Activated naive CD8-positive, alpha-beta T cell (primary cell): ENCODE results near the gene RNF19B.
"Not testable (repeated sequence)": the region's sequence is repeated elsewhere in the genome, so short reads cannot be mapped to it uniquely, and the experiment has no call there.

Experiments used
- H3K27ac Mint-ChIP-seq: one replicate; pipeline ENCODE4 v1.8.0; 2021; ENCODE audit warnings: mixed read lengths
- H3K27me3 Mint-ChIP-seq: one replicate; pipeline ENCODE4 v1.8.0; 2021; ENCODE audit warnings: mixed read lengths
- H3K36me3 Mint-ChIP-seq: one replicate; pipeline ENCODE4 v1.8.0; 2021; ENCODE audit warnings: mixed read lengths
- H3K4me1 Mint-ChIP-seq: one replicate; pipeline ENCODE4 v1.8.0; 2021; ENCODE audit warnings: low read depth, mixed read lengths
- H3K4me3 Mint-ChIP-seq: one replicate; pipeline ENCODE4 v1.8.0; 2021; ENCODE audit warnings: mild to moderate bottlenecking, mixed read lengths
- H3K9me3 Mint-ChIP-seq: one replicate; pipeline ENCODE4 v1.8.0; 2021; ENCODE audit warnings: low read depth, mixed read lengths

RNF19B gene

DNA sequence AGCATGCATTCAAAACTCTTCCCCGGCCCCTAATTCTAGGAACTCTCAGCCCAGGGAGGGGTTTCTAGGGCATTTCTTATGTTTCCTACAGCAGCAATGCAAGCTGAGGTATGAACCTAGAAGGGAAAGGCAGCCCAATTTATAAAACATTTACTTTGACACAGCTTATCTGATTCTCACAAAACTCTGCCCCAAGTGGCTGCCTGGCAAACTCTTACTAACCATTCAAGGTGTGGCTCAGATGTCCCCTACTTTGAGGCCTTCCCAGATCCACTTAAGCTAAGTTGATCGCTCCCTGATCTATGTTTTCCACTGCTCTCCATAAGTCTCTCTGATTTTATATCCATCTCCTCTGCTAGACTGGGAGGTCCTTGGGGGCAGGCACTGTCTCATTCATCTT lies 36.7 kb upstream of the RNF19B start:
- Mint-ChIP-seq H3K36me3 (peaks cover 3% of the 10 kb centered on the region), H3K4me3 (no peak overlapping the region), H3K4me1 (peaks cover 25% of the 10 kb centered on the region), H3K27ac (peak overlapping the region; percentile 13), H3K27me3 (no peaks in the 10 kb centered on the region), H3K9me3 (no peaks in the 10 kb centered on the region)

DNA sequence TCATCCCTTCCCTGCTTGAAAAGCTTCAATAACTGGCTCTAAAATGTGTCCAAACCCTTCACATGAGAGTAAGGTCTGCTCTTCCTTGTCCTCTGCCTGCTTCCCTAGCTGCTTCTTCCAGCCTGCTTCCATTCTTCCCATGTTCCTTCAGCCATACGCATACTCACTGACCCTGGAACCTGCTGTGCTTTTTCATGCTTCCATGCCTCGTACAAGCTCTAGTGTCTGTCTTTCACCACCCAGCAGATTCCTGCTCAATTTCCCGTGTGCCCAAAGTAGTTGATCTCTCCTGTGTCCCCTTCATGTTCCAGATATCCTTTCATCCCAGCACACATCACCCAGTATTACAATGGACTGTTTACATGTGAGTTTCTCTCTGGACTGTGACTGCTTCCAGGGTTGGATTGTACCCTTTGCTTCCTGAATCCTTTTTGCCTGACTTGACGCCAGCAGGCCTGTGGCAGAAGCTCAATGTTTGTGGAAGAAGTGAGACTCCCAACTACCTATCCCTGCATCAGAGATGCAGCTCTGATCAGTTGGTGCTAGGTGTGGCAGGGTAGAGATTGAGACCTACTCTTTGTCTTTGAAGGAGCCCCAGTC lies 35.9 kb upstream of the RNF19B start:
- H3K27ac Mint-ChIP-seq = peak overlapping the region; percentile 72
- H3K36me3 Mint-ChIP-seq = peaks cover 3% of the 10 kb centered on the region
- H3K4me3 Mint-ChIP-seq = no peak overlapping the region
- no peaks in the 10 kb centered on the region for H3K9me3 Mint-ChIP-seq
- no peaks in the 10 kb centered on the region for H3K27me3 Mint-ChIP-seq
- peaks cover 23% of the 10 kb centered on the region for H3K4me1 Mint-ChIP-seq

DNA sequence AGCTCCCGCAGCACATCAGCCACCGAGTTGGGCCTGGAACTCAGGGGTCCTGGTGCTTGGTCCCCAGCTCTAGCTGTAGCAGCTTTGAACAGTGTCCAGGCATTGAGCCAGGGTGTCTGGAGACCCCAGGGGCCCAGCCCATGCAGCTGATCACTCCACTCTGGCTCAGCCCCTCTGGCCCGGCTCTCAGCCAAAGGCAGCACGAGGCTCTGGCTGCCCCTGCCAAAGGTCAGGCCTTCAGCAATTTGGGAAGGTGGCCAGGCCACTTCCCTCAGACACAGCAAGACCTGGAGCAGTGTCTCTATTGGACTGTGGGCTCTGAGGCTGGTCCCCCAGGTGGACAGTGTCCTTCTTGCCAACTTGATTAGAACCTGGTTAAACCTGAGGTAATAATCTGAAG lies 34.4 kb upstream of the RNF19B start:
- Mint-ChIP-seq H3K27me3 (no peaks in the 10 kb centered on the region), H3K27ac (no peak overlapping the region), H3K36me3 (peaks cover 3% of the 10 kb centered on the region), H3K4me1 (peaks cover 15% of the 10 kb centered on the region), H3K9me3 (no peaks in the 10 kb centered on the region), H3K4me3 (no peak overlapping the region)

DNA sequence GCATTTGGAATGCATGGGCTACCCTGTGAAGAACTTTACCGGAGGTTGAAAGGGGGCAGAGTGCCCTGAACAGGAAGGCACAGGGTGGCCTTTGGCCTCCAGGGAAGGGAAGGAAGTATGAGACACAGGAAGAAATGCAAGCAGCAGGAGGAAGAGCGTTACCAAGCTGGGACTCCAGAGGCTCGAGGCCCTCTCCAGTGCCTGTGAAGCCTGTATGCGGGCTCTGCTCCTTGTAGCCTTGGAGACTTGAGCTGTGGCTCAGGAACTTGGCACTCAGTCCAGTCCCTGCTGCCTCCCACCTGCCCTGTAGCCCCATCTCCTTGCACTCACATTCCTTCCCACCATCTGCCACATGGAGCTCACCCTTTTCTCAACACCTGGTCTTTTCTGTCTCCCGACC lies 33.5 kb upstream of the RNF19B start:
- H3K36me3 Mint-ChIP-seq = peaks cover 3% of the 10 kb centered on the region
- no peaks in the 10 kb centered on the region for H3K9me3 Mint-ChIP-seq
- peaks cover 16% of the 10 kb centered on the region for H3K4me1 Mint-ChIP-seq
- peak overlapping the region; percentile 64 for H3K27ac Mint-ChIP-seq
- no peaks in the 10 kb centered on the region for H3K27me3 Mint-ChIP-seq
- H3K4me3 Mint-ChIP-seq = no peak overlapping the region

DNA sequence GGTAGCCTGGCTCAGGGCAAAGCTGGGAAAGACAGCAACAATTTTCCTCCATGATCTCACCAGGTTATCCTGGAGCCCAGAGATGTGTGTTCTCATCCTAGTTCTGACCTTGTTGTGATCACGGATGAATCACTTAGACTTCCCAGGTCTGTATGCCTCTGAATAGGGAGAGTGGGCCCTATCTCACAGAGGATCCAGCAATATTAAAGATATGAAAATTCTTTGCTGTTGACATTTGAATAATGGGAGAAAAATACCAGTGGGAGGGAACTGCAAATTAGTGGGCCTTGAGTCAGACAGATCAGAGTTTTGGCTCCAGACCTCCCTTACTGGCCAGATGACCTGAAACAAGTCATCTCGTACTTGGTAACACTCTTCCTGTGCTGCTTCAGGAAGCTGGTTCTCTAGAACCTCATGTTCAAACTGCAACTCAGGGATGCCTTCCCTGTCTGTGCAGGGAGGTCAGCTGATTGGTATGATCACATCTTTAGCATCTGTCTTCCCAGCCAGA lies 32.8 kb upstream of the RNF19B start:
- no peak overlapping the region for H3K27ac Mint-ChIP-seq
- H3K27me3 Mint-ChIP-seq = no peaks in the 10 kb centered on the region
- peaks cover 22% of the 10 kb centered on the region for H3K4me1 Mint-ChIP-seq
- H3K4me3 Mint-ChIP-seq = no peak overlapping the region
- H3K36me3 Mint-ChIP-seq = peaks cover 3% of the 10 kb centered on the region
- no peaks in the 10 kb centered on the region for H3K9me3 Mint-ChIP-seq

DNA sequence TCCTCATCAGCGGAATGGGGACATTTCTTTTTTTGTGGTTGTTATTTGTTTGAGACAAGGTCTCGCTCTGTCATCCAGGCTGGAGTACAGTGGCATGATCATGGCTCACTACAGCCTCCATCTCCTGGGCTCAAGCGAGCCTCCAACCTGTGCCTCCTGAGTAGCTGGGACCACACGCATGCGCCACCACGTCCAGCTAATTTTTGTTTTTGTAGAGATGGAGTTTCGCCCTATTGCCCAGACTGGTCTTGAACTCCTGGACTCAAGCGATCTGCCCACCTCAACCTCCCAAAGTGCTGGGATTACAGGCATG lies 28.7 kb upstream of the RNF19B start:
- H3K9me3 Mint-ChIP-seq, H3K27ac Mint-ChIP-seq, H3K36me3 Mint-ChIP-seq, H3K27me3 Mint-ChIP-seq, H3K4me3 Mint-ChIP-seq: not testable (repeated sequence)
- peaks cover 36% of the 10 kb centered on the region for H3K4me1 Mint-ChIP-seq

DNA sequence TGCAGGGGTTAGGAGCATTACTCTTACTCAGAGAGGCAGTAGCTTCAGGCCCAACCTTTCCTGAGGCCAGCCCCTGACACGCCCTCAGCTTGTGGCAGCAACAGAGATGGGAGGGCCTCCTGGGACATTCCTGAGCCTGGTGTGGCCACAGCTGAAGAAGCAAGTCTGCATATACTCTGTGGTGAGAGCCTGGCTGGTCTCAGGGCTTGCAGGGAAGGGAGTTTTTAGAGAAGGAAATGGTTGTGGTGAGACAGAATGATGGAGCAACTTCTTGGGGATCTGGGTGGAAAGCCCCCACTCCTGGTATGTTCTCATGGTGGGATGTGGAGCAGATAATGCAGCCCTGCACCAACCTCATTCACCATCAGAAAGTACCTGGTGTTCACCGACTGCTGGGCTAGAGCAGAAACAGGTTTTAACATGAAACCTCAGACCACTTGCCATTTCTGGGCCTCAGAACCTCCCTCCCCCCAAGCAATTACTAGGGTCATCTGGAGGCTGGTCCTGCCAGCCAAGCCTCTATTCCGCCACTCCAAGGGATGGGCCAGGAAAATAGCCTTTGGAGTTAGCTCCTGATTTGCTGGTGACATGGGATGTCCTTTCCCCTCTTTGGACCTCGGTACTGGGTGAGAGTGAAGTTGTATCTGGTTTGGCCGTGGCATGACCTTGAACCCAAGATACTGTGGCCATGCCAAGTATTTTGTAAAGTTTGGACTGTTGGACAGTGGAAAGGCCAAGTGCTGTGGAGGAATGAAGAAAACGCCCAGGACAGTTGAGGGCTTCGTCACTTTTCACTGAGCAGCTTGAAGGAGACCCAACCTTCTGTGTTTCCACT lies 28.1 kb upstream of the RNF19B start:
- no peaks in the 10 kb centered on the region for H3K9me3 Mint-ChIP-seq
- H3K4me1 Mint-ChIP-seq = peaks cover 30% of the 10 kb centered on the region
- H3K36me3 Mint-ChIP-seq = no peaks in the 10 kb centered on the region

DNA sequence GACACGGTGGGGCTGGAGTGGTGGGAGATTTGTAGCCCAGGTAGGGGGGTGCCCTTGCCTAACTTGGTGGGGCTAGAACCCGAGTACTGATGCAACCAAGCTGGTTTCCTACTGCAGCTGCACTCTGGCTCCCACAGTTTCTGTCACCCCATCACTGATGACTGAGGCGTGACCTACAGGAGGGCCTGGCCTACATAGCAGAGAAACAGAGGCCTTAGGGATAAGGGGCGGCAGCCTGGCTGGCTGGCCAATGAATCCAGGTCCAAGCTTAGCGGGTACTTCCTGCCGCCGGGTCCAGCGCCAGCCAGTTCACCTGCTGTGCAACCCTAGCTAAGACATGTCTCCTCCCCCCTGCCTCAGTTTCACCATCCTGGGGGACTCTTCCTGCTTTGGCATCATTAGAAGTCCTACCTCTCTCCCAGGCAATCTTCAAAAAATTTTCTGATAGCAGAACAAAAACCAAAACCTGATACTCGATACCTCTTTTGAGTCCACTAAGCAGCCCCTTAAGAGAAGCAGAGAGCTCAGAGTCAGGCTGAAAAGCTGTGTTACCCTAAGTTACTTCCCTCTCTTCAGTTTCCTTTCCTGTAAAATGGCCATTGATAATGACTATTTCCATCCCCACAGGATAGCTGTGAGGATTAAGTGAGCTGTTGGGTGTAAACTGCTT lies 27.3 kb upstream of the RNF19B start:
- Mint-ChIP-seq H3K27me3 (no peaks in the 10 kb centered on the region), H3K4me3 (peak overlapping the region; percentile 5), H3K9me3 (no peaks in the 10 kb centered on the region), H3K4me1 (peaks cover 27% of the 10 kb centered on the region), H3K36me3 (no peaks in the 10 kb centered on the region), H3K27ac (peak overlapping the region; percentile 37)

More for the DNA sequence above, 28.1 kb upstream of the RNF19B start:
- Mint-ChIP-seq H3K27ac (peak overlapping the region; percentile 37), H3K4me3 (peak overlapping the region; percentile 5), H3K27me3 (no peaks in the 10 kb centered on the region)

DNA sequence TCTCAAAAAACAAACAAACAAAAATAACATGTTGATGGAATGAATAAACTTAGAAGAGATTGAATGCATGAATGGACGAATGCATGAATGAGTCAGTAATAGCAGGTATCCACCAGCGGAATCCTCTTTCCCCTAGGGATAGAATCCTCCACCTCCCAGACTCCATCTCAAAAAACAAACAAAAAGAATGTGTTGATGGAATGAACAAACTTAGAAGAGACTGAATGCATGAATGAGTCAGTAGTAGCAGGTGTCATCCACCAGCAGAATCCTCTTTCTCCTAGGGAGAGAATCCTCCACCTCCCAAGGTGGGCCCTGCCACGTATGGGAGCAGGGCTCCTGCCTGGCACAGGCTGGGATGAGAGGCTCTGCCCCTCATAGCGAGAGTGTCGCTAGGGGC lies 26.8 kb upstream of the RNF19B start:
- Mint-ChIP-seq H3K4me3 (no peak overlapping the region), H3K9me3 (no peaks in the 10 kb centered on the region), H3K36me3 (no peaks in the 10 kb centered on the region), H3K27ac (no peak overlapping the region), H3K27me3 (no peaks in the 10 kb centered on the region), H3K4me1 (peaks cover 27% of the 10 kb centered on the region)

DNA sequence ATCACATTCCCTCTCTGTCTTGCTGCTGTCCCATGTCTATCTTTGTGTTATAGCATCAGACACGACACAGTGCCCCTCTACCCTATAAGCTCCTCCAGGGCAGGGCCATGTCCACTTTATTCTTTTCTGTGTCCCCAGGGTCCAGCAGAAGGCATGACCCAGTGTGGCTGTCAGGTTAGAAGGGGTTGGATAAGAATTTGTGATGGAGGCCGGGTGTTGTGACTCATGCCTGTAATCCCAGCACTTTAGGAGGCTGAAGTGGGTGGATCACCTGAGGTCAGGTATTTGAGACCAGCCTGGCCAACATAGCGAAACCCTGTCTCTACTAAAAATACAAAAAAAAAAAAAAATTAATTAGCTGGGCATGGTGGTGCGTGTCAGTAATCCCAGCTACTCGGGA lies 26.3 kb upstream of the RNF19B start:
- Mint-ChIP-seq H3K27me3 (no peaks in the 10 kb centered on the region), H3K4me1 (peaks cover 27% of the 10 kb centered on the region), H3K27ac (peak overlapping the region; percentile 46), H3K4me3 (no peak overlapping the region), H3K9me3 (no peaks in the 10 kb centered on the region), H3K36me3 (no peaks in the 10 kb centered on the region)

DNA sequence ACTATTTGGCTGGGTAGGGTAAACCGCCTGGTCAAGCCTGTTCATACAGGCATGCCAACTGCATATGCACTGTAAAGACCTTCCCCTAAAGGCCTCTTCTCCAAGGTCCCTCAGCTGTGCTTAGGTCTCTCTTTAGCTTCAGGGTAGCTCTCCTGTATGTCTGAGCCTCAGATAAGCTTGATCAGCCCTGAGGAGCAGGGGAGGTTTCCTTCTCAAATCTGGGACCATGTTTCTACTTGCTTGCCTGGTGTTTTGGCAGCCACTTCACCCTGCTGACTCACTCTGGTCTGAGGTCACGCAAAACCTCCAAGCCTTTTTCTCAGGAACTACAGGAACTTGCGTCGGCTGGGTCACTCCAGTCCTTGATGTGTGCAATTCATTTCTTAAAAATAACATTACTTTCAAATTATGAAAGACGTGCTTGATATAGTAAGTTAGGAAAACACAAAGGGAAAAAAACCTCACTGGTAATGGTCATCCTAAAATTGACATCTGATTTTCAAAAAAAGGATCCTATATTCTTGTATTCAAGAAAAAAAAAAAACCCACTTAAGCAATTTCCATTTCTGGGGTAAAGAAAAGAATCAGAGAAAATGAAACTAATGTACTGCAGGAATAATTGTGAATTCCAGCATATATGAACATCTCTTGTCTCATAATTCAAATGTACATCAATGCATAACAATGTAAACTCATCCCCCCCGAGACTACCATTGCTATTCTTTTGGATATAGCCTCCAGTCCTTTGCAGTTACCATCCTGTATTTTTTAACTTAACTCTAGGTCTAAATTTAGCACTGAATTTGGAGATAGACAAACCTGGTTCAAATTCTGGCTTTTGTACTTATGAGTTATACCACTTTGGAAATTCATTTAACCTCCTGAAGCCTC lies 24.8 kb upstream of the RNF19B start:
- Mint-ChIP-seq H3K36me3 (no peaks in the 10 kb centered on the region), H3K27me3 (no peaks in the 10 kb centered on the region), H3K27ac (peak overlapping the region; percentile 37), H3K4me1 (peaks cover 29% of the 10 kb centered on the region), H3K9me3 (no peaks in the 10 kb centered on the region), H3K4me3 (peak overlapping the region; percentile 6)

DNA sequence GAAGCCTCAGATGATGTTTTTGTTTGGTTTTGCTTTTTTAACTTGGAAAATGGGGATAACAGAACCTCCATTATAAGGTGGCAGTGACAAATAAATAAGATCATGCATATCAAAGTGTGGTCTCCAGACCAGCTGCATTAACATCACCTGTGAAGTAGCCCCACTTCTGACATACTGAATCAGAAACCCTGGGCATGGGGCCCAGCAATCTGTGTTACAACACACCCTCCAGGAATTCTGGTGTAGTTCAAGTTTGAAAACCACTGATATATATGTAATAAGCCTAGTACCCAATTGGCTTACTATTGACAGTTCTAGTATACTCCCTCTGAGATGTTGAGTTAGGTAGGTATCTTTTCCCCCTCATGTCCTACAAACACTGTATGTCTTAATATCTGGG lies 24.1 kb upstream of the RNF19B start:
- no peaks in the 10 kb centered on the region for H3K27me3 Mint-ChIP-seq
- no peak overlapping the region for H3K27ac Mint-ChIP-seq
- H3K4me1 Mint-ChIP-seq = peaks cover 31% of the 10 kb centered on the region
- H3K36me3 Mint-ChIP-seq = no peaks in the 10 kb centered on the region
- no peaks in the 10 kb centered on the region for H3K9me3 Mint-ChIP-seq
- H3K4me3 Mint-ChIP-seq = no peak overlapping the region

DNA sequence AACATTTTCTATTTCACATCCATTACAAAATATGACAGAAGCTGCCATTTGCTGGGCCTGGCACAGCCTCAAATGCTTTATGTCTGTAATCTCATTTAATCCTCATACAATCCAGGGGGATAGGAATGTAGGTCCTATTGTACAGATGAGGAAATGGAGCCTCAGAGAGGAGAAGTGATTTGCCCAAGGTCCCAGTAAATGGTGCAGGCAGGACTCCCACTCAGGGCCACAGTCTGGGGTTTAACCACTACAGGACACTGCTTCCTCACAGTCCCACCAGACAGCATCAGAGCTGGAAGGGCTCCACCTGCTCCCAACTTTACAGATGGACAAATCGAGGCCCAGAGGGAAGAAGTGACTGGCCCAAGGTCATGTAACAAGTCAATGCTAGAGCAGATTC lies 20.6 kb upstream of the RNF19B start:
- Mint-ChIP-seq H3K4me3 (no peak overlapping the region), H3K27me3 (no peaks in the 10 kb centered on the region), H3K9me3 (no peaks in the 10 kb centered on the region), H3K36me3 (no peaks in the 10 kb centered on the region), H3K27ac (no peak overlapping the region), H3K4me1 (peaks cover 41% of the 10 kb centered on the region)

DNA sequence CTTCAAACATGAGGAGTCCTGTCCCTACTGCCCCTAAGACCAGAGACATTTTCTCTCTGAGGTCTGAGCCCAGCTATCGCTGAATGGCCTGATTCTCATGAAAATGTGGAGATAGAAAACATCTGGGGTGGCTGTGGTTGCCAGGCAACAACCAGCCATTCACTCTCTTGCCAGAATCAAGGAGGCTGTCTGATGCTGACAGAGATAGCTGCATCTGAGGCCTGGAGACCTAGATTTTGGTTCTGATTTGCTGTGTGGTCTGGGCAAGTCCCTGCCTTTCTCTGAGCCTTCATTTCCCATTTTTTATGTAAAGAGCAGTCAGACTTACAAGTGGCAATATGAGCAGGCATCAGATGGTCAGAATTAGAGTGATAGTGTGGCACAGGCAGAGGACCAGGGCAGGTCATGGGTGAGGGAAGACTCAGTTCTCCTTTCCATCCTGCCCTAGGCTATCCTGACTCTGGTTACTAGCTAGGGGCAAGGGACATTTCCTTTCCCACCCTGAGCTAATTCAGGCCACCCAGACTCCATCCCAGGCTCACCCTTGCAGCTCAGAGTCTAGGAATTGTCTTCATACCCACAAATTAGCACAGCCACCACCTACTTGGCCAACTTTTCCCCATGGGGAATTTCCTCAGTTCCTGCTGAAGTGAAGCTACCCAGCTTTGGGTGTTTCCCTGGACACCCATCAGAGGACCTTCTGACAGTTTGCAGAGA lies 20.0 kb upstream of the RNF19B start:
- H3K4me3 Mint-ChIP-seq = no peak overlapping the region
- no peaks in the 10 kb centered on the region for H3K27me3 Mint-ChIP-seq
- H3K4me1 Mint-ChIP-seq = peaks cover 41% of the 10 kb centered on the region
- no peaks in the 10 kb centered on the region for H3K36me3 Mint-ChIP-seq
- no peaks in the 10 kb centered on the region for H3K9me3 Mint-ChIP-seq
- no peak overlapping the region for H3K27ac Mint-ChIP-seq
